ENCODE measurements around the gene CITED1. TPM values are rescaled to one million over a fixed set of nuclear protein-coding genes. Genes with fewer than 3 reads are reported as not detected.

The CITED1 gene
- total and polyA plus RNA-seq, 2 donors = 0.52 to 1.3 TPM

- WGBS = 93% methylated on average over 9 of the region's 9 CpGs
- peaks cover 0 to 3% of the 10 kb centered on the region in 2 donors for H3K9me3 ChIP-seq (ENCODE audit: control insufficient read depth in 2 of 2, insufficient read depth in 1 of 2, low read length in 1 of 2)
- DNase-seq (ENCODE audit: low read depth in 6 of 9, low spot score in 9 of 9) = no peak
- H3K27ac ChIP-seq (ENCODE audit: low read depth in 1 of 2, low read length in 1 of 2) = no peak overlapping the region
- peaks cover 10 to 87% of the 10 kb centered on the region in 2 donors for H3K27me3 ChIP-seq (ENCODE audit: control insufficient read depth in 2 of 2, insufficient read depth in 1 of 2, low read length in 1 of 2)
- no peaks in the 10 kb centered on the region for H3K36me3 ChIP-seq (ENCODE audit: control insufficient read depth in 2 of 2, insufficient read depth in 2 of 2, low read length in 1 of 2)
- H3K4me3 ChIP-seq (ENCODE audit: low read length in 2 of 2) = no peak overlapping the region
- peaks cover 0 to 5% of the 10 kb centered on the region in 2 donors for H3K4me1 ChIP-seq (ENCODE audit: control insufficient read depth in 2 of 2, insufficient read depth in 2 of 2, low read length in 2 of 2)
Measured at GRCh38 chrX:72301781-72302180, 3.9 kb downstream of the CITED1 start.

- H3K9me3 ChIP-seq (ENCODE audit: control insufficient read depth in 2 of 2, insufficient read depth in 1 of 2, low read length in 1 of 2) = no peaks in the 10 kb centered on the region
- H3K27me3 ChIP-seq (ENCODE audit: control insufficient read depth in 2 of 2, insufficient read depth in 1 of 2, low read length in 1 of 2) = peaks cover 4 to 74% of the 10 kb centered on the region in 2 donors
- no peaks in the 10 kb centered on the region for H3K36me3 ChIP-seq (ENCODE audit: control insufficient read depth in 2 of 2, insufficient read depth in 2 of 2, low read length in 1 of 2)
- H3K4me3 ChIP-seq (ENCODE audit: low read length in 2 of 2) = no peak overlapping the region
- peaks cover 0 to under 1% of the 10 kb centered on the region in 2 donors for H3K4me1 ChIP-seq (ENCODE audit: control insufficient read depth in 2 of 2, insufficient read depth in 2 of 2, low read length in 2 of 2)
- no peak for DNase-seq (ENCODE audit: low read depth in 6 of 9, low spot score in 9 of 9)
- H3K27ac ChIP-seq (ENCODE audit: low read depth in 1 of 2, low read length in 1 of 2) = no peak overlapping the region
- 95% methylated on average over 4 of the region's 4 CpGs for WGBS
Measured at GRCh38 chrX:72299891-72300630, 5.7 kb downstream of the CITED1 start.

GRCh38 chrX:72297953-72298730 is 7.6 kb downstream of the CITED1 start:
- WGBS = 75% methylated on average over 4 of the region's 4 CpGs

GRCh38 chrX:72296991-72297390 is 8.7 kb downstream of the CITED1 start:
- Histone ChIP-seq H3K4me3 (ENCODE audit: low read length in 2 of 2) (no peak overlapping the region), H3K9me3 (ENCODE audit: control insufficient read depth in 2 of 2, insufficient read depth in 1 of 2, low read length in 1 of 2) (no peaks in the 10 kb centered on the region), H3K27ac (ENCODE audit: low read depth in 1 of 2, low read length in 1 of 2) (no peak overlapping the region), H3K27me3 (ENCODE audit: control insufficient read depth in 2 of 2, insufficient read depth in 1 of 2, low read length in 1 of 2) (peaks cover 0 to 43% of the 10 kb centered on the region in 2 donors), H3K4me1 (ENCODE audit: control insufficient read depth in 2 of 2, insufficient read depth in 2 of 2, low read length in 2 of 2) (no peaks in the 10 kb centered on the region), H3K36me3 (ENCODE audit: control insufficient read depth in 2 of 2, insufficient read depth in 2 of 2, low read length in 1 of 2) (no peaks in the 10 kb centered on the region)
- no peak for DNase-seq (ENCODE audit: low read depth in 6 of 9, low spot score in 9 of 9)
- 100% methylated on average over 1 of the region's 1 CpG for WGBS

More at GRCh38 chrX:72297953-72298730, 7.6 kb downstream of the CITED1 start:
- no peaks in the 10 kb centered on the region for H3K9me3 ChIP-seq (ENCODE audit: control insufficient read depth in 2 of 2, insufficient read depth in 1 of 2, low read length in 1 of 2)
- H3K36me3 ChIP-seq (ENCODE audit: control insufficient read depth in 2 of 2, insufficient read depth in 2 of 2, low read length in 1 of 2) = no peaks in the 10 kb centered on the region
- H3K27ac ChIP-seq (ENCODE audit: low read depth in 1 of 2, low read length in 1 of 2) = no peak overlapping the region
- H3K4me3 ChIP-seq (ENCODE audit: low read length in 2 of 2) = no peak overlapping the region
- DNase-seq (ENCODE audit: low read depth in 6 of 9, low spot score in 9 of 9) = no peak
- no peaks in the 10 kb centered on the region for H3K4me1 ChIP-seq (ENCODE audit: control insufficient read depth in 2 of 2, insufficient read depth in 2 of 2, low read length in 2 of 2)
- peaks cover 4 to 55% of the 10 kb centered on the region in 2 donors for H3K27me3 ChIP-seq (ENCODE audit: control insufficient read depth in 2 of 2, insufficient read depth in 1 of 2, low read length in 1 of 2)

GRCh38 chrX:72295745-72296144 is 10.0 kb downstream of the CITED1 start:
- Histone ChIP-seq H3K27me3 (ENCODE audit: control insufficient read depth in 2 of 2, insufficient read depth in 1 of 2, low read length in 1 of 2) (peaks cover 0 to 31% of the 10 kb centered on the region in 2 donors), H3K36me3 (ENCODE audit: control insufficient read depth in 2 of 2, insufficient read depth in 2 of 2, low read length in 1 of 2) (no peaks in the 10 kb centered on the region)
- WGBS = 95% methylated on average over 5 of the region's 5 CpGs

GRCh38 chrX:72294497-72294896 is 11.2 kb downstream of the CITED1 start:
- Histone ChIP-seq H3K4me3 (ENCODE audit: low read length in 2 of 2) (no peak overlapping the region), H3K36me3 (ENCODE audit: control insufficient read depth in 2 of 2, insufficient read depth in 2 of 2, low read length in 1 of 2) (no peaks in the 10 kb centered on the region), H3K27ac (ENCODE audit: low read depth in 1 of 2, low read length in 1 of 2) (no peak overlapping the region), H3K9me3 (ENCODE audit: control insufficient read depth in 2 of 2, insufficient read depth in 1 of 2, low read length in 1 of 2) (no peaks in the 10 kb centered on the region), H3K4me1 (ENCODE audit: control insufficient read depth in 2 of 2, insufficient read depth in 2 of 2, low read length in 2 of 2) (no peaks in the 10 kb centered on the region), H3K27me3 (ENCODE audit: control insufficient read depth in 2 of 2, insufficient read depth in 1 of 2, low read length in 1 of 2) (peaks cover 0 to 19% of the 10 kb centered on the region in 2 donors)
- no peak for DNase-seq (ENCODE audit: low read depth in 6 of 9, low spot score in 9 of 9)
- 38% methylated on average over 1 of the region's 1 CpG for WGBS

More at GRCh38 chrX:72295745-72296144, 10.0 kb downstream of the CITED1 start:
- H3K9me3 ChIP-seq (ENCODE audit: control insufficient read depth in 2 of 2, insufficient read depth in 1 of 2, low read length in 1 of 2) = no peaks in the 10 kb centered on the region
- H3K27ac ChIP-seq (ENCODE audit: low read depth in 1 of 2, low read length in 1 of 2) = no peak overlapping the region
- H3K4me1 ChIP-seq (ENCODE audit: control insufficient read depth in 2 of 2, insufficient read depth in 2 of 2, low read length in 2 of 2) = no peaks in the 10 kb centered on the region
- DNase-seq (ENCODE audit: low read depth in 6 of 9, low spot score in 9 of 9) = no peak
- H3K4me3 ChIP-seq (ENCODE audit: low read length in 2 of 2) = no peak overlapping the region

GRCh38 chrX:72282302-72282701 is 23.4 kb downstream of the CITED1 start:
- no peak for DNase-seq (ENCODE audit: low read depth in 6 of 9, low spot score in 9 of 9)
- H3K9me3 ChIP-seq (ENCODE audit: control insufficient read depth in 2 of 2, insufficient read depth in 1 of 2, low read length in 1 of 2) = no peaks in the 10 kb centered on the region
- 100% methylated on average over 1 of the region's 1 CpG for WGBS

GRCh38 chrX:72280321-72280845 is 25.3 kb downstream of the CITED1 start:
- H3K4me1 ChIP-seq (ENCODE audit: control insufficient read depth in 2 of 2, insufficient read depth in 2 of 2, low read length in 2 of 2) = peaks cover 2 to 5% of the 10 kb centered on the region in 2 donors
- no peaks in the 10 kb centered on the region for H3K9me3 ChIP-seq (ENCODE audit: control insufficient read depth in 2 of 2, insufficient read depth in 1 of 2, low read length in 1 of 2)
- no peak for DNase-seq (ENCODE audit: low read depth in 6 of 9, low spot score in 9 of 9)
- peaks cover 0 to 9% of the 10 kb centered on the region in 2 donors for H3K27me3 ChIP-seq (ENCODE audit: control insufficient read depth in 2 of 2, insufficient read depth in 1 of 2, low read length in 1 of 2)
- H3K4me3 ChIP-seq (ENCODE audit: low read length in 2 of 2) = no peak overlapping the region
- 91% methylated on average over 5 of the region's 5 CpGs for WGBS
- H3K27ac ChIP-seq (ENCODE audit: low read depth in 1 of 2, low read length in 1 of 2) = no peak overlapping the region
- H3K36me3 ChIP-seq (ENCODE audit: control insufficient read depth in 2 of 2, insufficient read depth in 2 of 2, low read length in 1 of 2) = peaks cover 0 to 6% of the 10 kb centered on the region in 2 donors

More at GRCh38 chrX:72282302-72282701, 23.4 kb downstream of the CITED1 start:
- no peak overlapping the region for H3K27ac ChIP-seq (ENCODE audit: low read depth in 1 of 2, low read length in 1 of 2)
- H3K4me3 ChIP-seq (ENCODE audit: low read length in 2 of 2) = no peak overlapping the region
- H3K36me3 ChIP-seq (ENCODE audit: control insufficient read depth in 2 of 2, insufficient read depth in 2 of 2, low read length in 1 of 2) = no peaks in the 10 kb centered on the region
- H3K4me1 ChIP-seq (ENCODE audit: control insufficient read depth in 2 of 2, insufficient read depth in 2 of 2, low read length in 2 of 2) = no peaks in the 10 kb centered on the region
- peaks cover 0 to 11% of the 10 kb centered on the region in 2 donors for H3K27me3 ChIP-seq (ENCODE audit: control insufficient read depth in 2 of 2, insufficient read depth in 1 of 2, low read length in 1 of 2)
